H1 (cell line): ENCODE data around the gene ROGDI.

Experiments
- CBX5 ChIP-seq: fragments of 300-800, 300-1000 bp; sonication (generic); IDR thresholded peaks from 2 replicates; pipeline ENCODE4 v1.7.1; 2016; ENCODE audit warnings: antibody characterized with exemption, low read length, low read depth
- HDAC2 ChIP-seq, 2 experiments: fragments of 300-600 bp in 1 of 2; sonication (generic) in 1 of 2; IDR thresholded peaks; 2 replicates each; pipeline ENCODE4 v1.6.1; 2011 to 2012; ENCODE audit warnings: low read depth in 2 of 2, low read length in 2 of 2, mild to moderate bottlenecking in 2 of 2, moderate library complexity in 2 of 2, borderline replicate concordance in 1 of 2, inconsistent platforms in 1 of 2
- MAFK ChIP-seq: IDR thresholded peaks from 2 replicates; pipeline ENCODE4 v1.6.1; 2012; ENCODE audit warnings: low read depth, mild to moderate bottlenecking, improper control_type of control experiment, low read length
- POLR2AphosphoS5 ChIP-seq: IDR thresholded peaks from 2 replicates; pipeline ENCODE4 v1.6.1; 2011; ENCODE audit warnings: low read depth, low read length

- TF ChIP-seq HDAC2 (IDR thresholded peaks at IDR 0.05; ENCODE audit: borderline replicate concordance in 1 of 2, low read depth in 2 of 2, low read length in 2 of 2), result no peak
- TF ChIP-seq MAFK, result no peak
- no peak for TF ChIP-seq POLR2AphosphoS5
- no peak for TF ChIP-seq CBX5
Measured at GRCh38 chr16:4763791-4764190, 38.6 kb downstream of the ROGDI start.
